PC-3 (cell line): ENCODE measurements around the gene TMEM44. TPM values are rescaled to one million over a fixed set of nuclear protein-coding genes. Genes with fewer than 3 reads are reported as not detected.

Experiments
- ATAC-seq: fragments of 200-7000 bp; cut with Tn5 transposase; 2 replicates; pipeline ENCODE4 v1.9.1; 2020; ENCODE audit warnings: mild to moderate bottlenecking, moderate library complexity
- BruUV-seq: library from RNA; stranded (reverse); fragments of 400-500 nt; replicated peaks from 2 replicates; lab custom pipeline; 2021; lab: Mats Ljungman, UMichigan
- CTCF ChIA-PET: fragments of 300-600 bp; sonication (Branson Sonifier 250); formaldehyde crosslinking; loops from one replicate; lab custom pipeline; 2022; ENCODE audit warnings: antibody characterized with exemption; lab: Charles Lee
- POLR2A ChIA-PET: fragments of 300-600 bp; sonication (Branson Sonifier 250); formaldehyde crosslinking; loops from one replicate; lab custom pipeline; 2022; ENCODE audit warnings: antibody characterized with exemption; ENCODE audit not compliant: unreplicated experiment; lab: Charles Lee
- DNase-seq: peaks from one replicate; pipeline ENCODE4 v3.0.0-alpha.2; 2015
- H2AFZ ChIP-seq: fragments of 300-600 bp; sonication (generic); 2 replicates; pipeline ENCODE4 v1.6.0; 2016; ENCODE audit warnings: antibody characterized with exemption, low read length
- H3F3A ChIP-seq: fragments of 300-600 bp; sonication (generic); one replicate; pipeline ENCODE4 v1.6.0; 2017; ENCODE audit warnings: antibody characterized with exemption, low read length, control low read depth, mild to moderate bottlenecking; ENCODE audit not compliant: unreplicated experiment
- H3K27ac ChIP-seq: fragments of 300-600 bp; sonication (generic); 2 replicates; pipeline ENCODE4 v1.5.1; 2016; ENCODE audit warnings: mild to moderate bottlenecking, low read length
- H3K27me3 ChIP-seq: fragments of 300-600 bp; sonication (generic); 2 replicates; pipeline ENCODE4 v1.6.1; 2016; ENCODE audit warnings: low read length, mixed read lengths
- H3K36me3 ChIP-seq: fragments of 300-600 bp; sonication (generic); 2 replicates; pipeline ENCODE4 v1.6.1; 2016; ENCODE audit warnings: low read depth, mixed run types, low read length, mixed read lengths
- H3K4me1 ChIP-seq: fragments of 300-600 bp; sonication (generic); 2 replicates; pipeline ENCODE4 v1.5.1; 2016; ENCODE audit warnings: low read length; ENCODE audit not compliant: insufficient read depth
- H3K4me2 ChIP-seq: fragments of 300-600 bp; sonication (generic); 2 replicates; pipeline ENCODE4 v1.6.0; 2016; ENCODE audit warnings: low read length
- H3K4me3 ChIP-seq: fragments of 300-600 bp; sonication (generic); 2 replicates; pipeline ENCODE4 v1.5.1; 2016; ENCODE audit warnings: mild to moderate bottlenecking, low read length, mixed read lengths
- H3K79me2 ChIP-seq: fragments of 300-600 bp; sonication (generic); 2 replicates; pipeline ENCODE4 v1.6.1; 2017; ENCODE audit warnings: low read length, mixed read lengths
- H3K9ac ChIP-seq: fragments of 300-600 bp; sonication (generic); 2 replicates; pipeline ENCODE4 v1.6.0; 2016; ENCODE audit warnings: mild to moderate bottlenecking, low read length
- H3K9me2 ChIP-seq: fragments of 300-600 bp; sonication (generic); replicated peaks from 2 replicates; pipeline ENCODE4 v1.6.1; 2016; ENCODE audit warnings: mixed run types, low read length, mixed read lengths
- H3K9me3 ChIP-seq: fragments of 300-600 bp; sonication (generic); 2 replicates; pipeline ENCODE4 v1.6.1; 2016; ENCODE audit warnings: low read length, mixed read lengths
- H4K20me1 ChIP-seq: fragments of 300-600 bp; sonication (generic); 2 replicates; pipeline ENCODE4 v1.6.1; 2016; ENCODE audit warnings: low read length, mixed read lengths
- EZH2 ChIP-seq: fragments of 300-600 bp; sonication (generic); IDR thresholded peaks from one replicate; pipeline ENCODE4 v1.6.1; 2017; ENCODE audit warnings: antibody characterized with exemption, mild to moderate bottlenecking, low read length; ENCODE audit not compliant: unreplicated experiment
- EZH2phosphoT487 ChIP-seq: fragments of 300-600 bp; sonication (generic); IDR thresholded peaks from 2 replicates; pipeline ENCODE4 v1.6.1; 2018; ENCODE audit warnings: mild to moderate bottlenecking, antibody characterized with exemption, low read length, borderline replicate concordance
- intact Hi-C: fragments of 100-400 bp; cut with micrococcal nuclease; formaldehyde crosslinking; loops from 2 replicates; pipeline ENCODE4 v1.9.0; 2023
- total RNA-seq: library from RNA; depleted of rRNA; stranded (reverse); fragments of >200 nt; gene quantifications from 2 replicates; pipeline ENCODE4 v1.2.3, GENCODE V29; 2014
- TF ChIP-seq, protein P1 (sequence below): fragments of 300-600 bp; sonication (generic); conservative IDR thresholded peaks from 2 replicates; pipeline ENCODE4 v1.5.1; 2017; ENCODE audit warnings: antibody characterized with exemption, low read depth, mild to moderate bottlenecking, low read length

The TMEM44 gene
- total RNA-seq, 1 experiment from 2014 or later, result 16.6 TPM

DNA sequence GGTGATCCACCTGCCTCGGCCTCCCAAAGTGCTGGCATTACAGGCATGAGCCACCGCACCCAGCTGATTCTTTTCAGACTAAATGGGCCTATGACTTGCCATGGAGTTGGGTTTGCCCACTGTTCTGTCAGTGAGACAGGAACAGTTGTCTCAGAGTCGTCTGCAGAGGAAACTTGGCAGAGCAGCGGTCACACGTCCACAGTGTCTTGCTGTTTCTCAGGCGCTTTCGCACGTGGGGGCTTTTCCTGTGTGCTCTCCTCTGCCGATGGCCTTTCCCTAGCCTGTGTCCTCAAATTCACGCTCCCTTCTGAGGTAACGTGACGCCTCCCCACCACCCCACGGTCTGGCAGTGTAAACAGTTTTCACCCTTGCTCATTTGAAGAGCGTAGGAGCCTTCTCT, 11.3 kb downstream of the TMEM44 start:
- Histone ChIP-seq H3K36me3 (0 out of 2 replicates have a peak, but pooled peaks cover 8% of the 10 kb centered on the region), H4K20me1 (no peaks in the 10 kb centered on the region), H3K9me3 (no peaks in the 10 kb centered on the region), H3K9me2 (no peaks in the 10 kb centered on the region), H3K9ac (no peak overlapping the region), H3K79me2 (no peaks in the 10 kb centered on the region), H3K4me1 (no peaks in the 10 kb centered on the region), H3K27ac (no peak overlapping the region), H2AFZ (no peak overlapping the region), H3K27me3 (no peaks in the 10 kb centered on the region), H3K4me2 (no peak overlapping the region), H3F3A (no peaks in the 10 kb centered on the region), H3K4me3 (no peak overlapping the region)
- ChIA-PET CTCF (no interaction called here), POLR2A (no interaction called here)
- TF ChIP-seq EZH2phosphoT487 (no peak), EZH2 (no peak)
- TF ChIP-seq, protein P1, sequence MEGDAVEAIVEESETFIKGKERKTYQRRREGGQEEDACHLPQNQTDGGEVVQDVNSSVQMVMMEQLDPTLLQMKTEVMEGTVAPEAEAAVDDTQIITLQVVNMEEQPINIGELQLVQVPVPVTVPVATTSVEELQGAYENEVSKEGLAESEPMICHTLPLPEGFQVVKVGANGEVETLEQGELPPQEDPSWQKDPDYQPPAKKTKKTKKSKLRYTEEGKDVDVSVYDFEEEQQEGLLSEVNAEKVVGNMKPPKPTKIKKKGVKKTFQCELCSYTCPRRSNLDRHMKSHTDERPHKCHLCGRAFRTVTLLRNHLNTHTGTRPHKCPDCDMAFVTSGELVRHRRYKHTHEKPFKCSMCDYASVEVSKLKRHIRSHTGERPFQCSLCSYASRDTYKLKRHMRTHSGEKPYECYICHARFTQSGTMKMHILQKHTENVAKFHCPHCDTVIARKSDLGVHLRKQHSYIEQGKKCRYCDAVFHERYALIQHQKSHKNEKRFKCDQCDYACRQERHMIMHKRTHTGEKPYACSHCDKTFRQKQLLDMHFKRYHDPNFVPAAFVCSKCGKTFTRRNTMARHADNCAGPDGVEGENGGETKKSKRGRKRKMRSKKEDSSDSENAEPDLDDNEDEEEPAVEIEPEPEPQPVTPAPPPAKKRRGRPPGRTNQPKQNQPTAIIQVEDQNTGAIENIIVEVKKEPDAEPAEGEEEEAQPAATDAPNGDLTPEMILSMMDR, result no peak
- no TSS peak for BruUV-seq
- DNase-seq, result no peak
- intact Hi-C loops, result no loop called here
- ATAC-seq, result no peak

DNA sequence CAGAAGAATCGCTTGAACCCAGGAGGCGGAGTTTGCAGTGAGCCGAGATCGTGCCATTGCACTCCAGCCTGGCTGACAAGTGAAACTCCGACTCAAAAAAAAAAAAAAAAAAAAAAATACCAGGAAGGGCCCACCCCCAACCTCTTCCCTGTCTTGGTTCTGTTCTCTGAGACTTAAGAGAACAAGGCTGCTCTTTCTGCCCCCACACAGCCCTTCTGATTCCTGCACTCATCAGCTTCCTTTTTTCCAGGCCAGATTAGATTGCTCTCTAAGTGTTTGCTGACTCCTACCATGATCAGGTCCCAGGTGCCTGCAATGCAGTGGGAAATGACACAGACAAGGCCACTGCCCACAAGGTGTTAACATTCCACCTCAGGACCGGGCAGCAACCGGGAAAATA, 13.0 kb downstream of the TMEM44 start:
- TF ChIP-seq EZH2phosphoT487 (no peak), EZH2 (no peak)
- TF ChIP-seq, protein P1, result no peak
- Histone ChIP-seq H3K79me2 (no peaks in the 10 kb centered on the region), H3K27me3 (no peaks in the 10 kb centered on the region), H3K36me3 (no peaks in the 10 kb centered on the region), H3K4me3 (no peak overlapping the region), H3K9me2 (no peaks in the 10 kb centered on the region), H3K27ac (no peak overlapping the region), H3K4me2 (no peak overlapping the region), H3F3A (no peaks in the 10 kb centered on the region), H3K4me1 (no peaks in the 10 kb centered on the region), H3K9ac (no peak overlapping the region), H2AFZ (no peak overlapping the region), H3K9me3 (no peaks in the 10 kb centered on the region), H4K20me1 (no peaks in the 10 kb centered on the region)
- intact Hi-C loops, result no loop called here
- BruUV-seq, result no TSS peak
- ChIA-PET POLR2A (no interaction called here), CTCF (no interaction called here)
- DNase-seq, result no peak
- ATAC-seq, result no peak

DNA sequence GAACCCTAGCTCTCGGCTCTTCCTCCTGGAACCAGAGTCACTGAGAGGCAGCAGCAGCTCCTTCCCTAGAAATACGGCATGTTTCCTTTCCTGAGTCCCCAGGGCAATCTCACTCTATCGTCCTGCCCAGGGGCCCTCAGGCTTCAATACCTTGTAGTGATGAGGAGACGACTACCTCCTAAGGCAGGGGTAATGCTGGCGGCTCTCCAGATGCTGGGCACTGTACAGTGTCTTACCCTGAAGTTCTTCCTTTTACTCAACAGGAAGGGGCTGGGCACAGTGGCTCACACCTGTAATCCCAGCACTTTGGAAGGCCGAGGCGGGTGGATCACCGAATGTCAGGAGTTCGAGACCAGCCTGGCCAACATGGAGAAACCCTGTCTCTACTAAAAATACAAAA, 13.5 kb downstream of the TMEM44 start:
- H4K20me1 ChIP-seq, result no peaks in the 10 kb centered on the region
- no peaks in the 10 kb centered on the region for H3K4me1 ChIP-seq
- no peaks in the 10 kb centered on the region for H3K79me2 ChIP-seq
- ChIA-PET CTCF (no interaction called here), POLR2A (no interaction called here)
- no peak overlapping the region for H3K27ac ChIP-seq
- no peak overlapping the region for H2AFZ ChIP-seq
- DNase-seq (no peak), ATAC-seq (no peak)
- TF ChIP-seq, protein P1, result no peak
- TF ChIP-seq EZH2, result no peak
- no peak for TF ChIP-seq EZH2phosphoT487
- H3K4me3 ChIP-seq, result no peak overlapping the region
- H3K9ac ChIP-seq, result no peak overlapping the region
- intact Hi-C loops, result no loop called here
- H3K9me3 ChIP-seq, result no peaks in the 10 kb centered on the region
- no peak overlapping the region for H3K4me2 ChIP-seq
- H3K27me3 ChIP-seq, result no peaks in the 10 kb centered on the region
- BruUV-seq, result no TSS peak
- H3K36me3 ChIP-seq, result no peaks in the 10 kb centered on the region
- no peaks in the 10 kb centered on the region for H3K9me2 ChIP-seq
- H3F3A ChIP-seq, result no peaks in the 10 kb centered on the region
